GM11168 (cell line): ENCODE data around the gene ANKRD30B.
"Not testable (repeated sequence)": the region's sequence is repeated elsewhere in the genome, so short reads cannot be mapped to it uniquely, and the experiment has no call there.

Experiments
- in situ Hi-C: fragments of 300-500 bp; cut with MboI; formaldehyde crosslinking; loops from one replicate; pipeline ENCODE4 v1.12.0; 2022; ENCODE audit warnings: low sequenced_read_pairs; ENCODE audit not compliant: unreplicated experiment

The ANKRD30B gene

DNA sequence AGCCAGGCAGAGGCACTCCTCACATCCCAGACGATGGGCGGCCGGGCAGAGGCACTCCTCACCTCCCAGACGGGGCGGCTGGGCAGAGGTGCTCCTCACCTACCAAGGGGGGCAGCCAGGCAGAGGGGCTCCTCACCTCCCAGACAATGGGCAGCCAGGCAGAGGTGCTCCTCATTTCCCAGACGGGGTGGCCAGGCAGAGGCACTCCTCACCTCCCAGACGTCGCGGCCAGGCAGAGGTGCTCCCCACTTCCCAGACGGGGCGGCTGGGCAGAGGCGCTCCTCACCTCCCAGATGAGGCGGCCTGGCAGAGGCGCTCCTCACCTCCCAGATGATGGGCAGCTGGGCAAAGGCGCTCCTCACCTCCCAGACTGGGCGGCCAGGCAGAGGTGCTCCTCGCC, 107.7 kb downstream of the ANKRD30B start:
- in situ Hi-C loops, result not testable (repeated sequence)

DNA sequence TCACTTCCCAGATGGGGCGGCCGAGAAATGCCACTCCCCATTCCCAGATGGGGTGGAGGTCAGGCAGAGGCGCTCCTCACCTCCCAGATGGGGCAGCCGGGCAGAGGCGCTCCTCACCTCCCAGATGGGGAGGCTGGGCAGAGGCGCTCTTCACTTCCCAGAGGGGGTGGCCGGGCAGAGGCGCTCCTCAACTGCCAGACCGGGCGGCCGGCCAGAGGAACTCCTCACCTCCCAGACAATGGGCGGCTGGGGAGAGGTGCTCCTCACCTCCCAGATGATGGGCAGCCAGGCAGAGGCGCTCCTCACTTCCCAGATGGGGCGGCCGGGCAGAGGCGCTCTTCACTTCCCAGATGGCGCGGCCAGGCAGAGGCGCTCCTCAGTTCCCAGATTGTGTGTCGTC, 108.3 kb downstream of the ANKRD30B start:
- in situ Hi-C loops, result not testable (repeated sequence)

DNA sequence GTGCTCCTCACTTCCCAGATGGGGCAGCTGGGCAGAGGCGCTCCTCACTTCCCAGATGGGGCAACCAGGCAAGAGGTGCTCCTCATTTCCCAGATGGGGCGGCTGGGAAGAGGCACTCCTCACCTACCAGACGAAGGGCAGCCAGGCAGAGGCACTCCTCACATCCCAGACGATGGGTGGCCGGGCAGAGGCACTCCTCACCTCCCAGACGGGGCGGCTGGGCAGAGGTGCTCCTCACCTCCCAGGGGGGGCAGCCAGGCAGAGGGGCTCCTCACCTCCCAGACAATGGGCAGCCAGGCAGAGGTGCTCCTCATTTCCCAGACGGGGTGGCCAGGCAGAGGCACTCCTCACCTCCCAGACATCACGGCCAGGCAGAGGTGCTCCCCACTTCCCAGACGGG, 110.5 kb downstream of the ANKRD30B start:
- in situ Hi-C loops, result not testable (repeated sequence)

DNA sequence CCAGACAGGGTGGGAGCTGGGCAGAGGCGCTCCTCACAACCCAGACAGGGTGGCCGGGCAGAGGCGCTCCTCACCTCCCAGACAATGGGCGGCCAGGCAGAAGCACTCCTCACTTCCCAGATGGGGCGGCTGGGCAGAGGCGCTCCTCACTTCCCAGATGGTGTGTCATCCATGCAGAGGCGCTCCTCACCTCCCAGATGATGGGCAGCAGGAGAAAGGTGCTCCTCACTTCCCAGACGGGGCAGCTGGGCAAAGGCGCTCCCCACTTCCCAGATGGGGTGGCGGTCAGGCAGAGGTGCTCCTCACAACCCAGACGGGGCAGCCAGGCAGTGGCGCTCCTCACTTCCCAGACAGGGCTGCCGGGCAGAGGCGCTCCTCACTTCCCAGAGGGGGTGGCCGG, 112.0 kb downstream of the ANKRD30B start:
- in situ Hi-C loops, result not testable (repeated sequence)

DNA sequence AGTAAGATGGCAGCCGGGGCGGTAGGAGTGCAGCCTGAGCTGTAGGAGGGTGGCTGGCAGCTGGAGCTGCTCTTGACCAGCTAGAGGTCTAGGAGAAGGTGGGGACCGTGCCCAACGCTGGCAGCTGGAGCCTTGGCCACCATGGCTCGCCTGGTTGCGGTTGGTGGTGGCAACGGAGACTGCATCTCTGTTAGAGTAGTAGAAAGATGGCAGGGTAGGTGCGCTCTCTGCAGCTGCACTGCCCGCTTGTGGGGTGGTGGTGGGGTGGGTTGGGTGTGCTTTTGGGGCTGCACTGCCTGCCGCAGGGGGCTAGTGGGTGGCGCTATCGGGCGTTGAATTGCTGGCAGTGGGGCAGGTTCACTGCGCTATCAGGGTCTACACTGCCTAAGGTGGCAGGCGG, 118.5 kb downstream of the ANKRD30B start:
- in situ Hi-C loops, result not testable (repeated sequence)

DNA sequence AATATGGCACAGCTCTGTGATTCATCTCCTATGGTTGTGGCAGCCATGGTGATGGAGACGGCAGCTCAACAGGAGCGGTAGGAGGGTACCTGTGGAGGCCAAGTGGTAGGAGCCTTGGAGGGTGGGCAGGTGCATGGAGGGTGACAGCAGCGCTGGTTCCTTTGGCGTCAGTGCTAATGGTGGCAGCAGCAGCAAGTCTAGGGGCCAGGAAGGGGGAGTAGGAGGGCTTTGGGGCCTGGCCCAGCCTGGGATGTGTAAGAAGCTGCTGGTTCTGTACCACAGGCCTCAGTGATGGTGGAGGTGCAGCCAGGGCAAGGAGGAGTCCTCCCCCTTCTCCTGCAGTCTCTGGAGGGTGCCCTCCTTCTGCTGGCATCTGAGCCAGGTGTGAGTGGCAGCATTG, 120.0 kb downstream of the ANKRD30B start:
- in situ Hi-C loops, result not testable (repeated sequence)

DNA sequence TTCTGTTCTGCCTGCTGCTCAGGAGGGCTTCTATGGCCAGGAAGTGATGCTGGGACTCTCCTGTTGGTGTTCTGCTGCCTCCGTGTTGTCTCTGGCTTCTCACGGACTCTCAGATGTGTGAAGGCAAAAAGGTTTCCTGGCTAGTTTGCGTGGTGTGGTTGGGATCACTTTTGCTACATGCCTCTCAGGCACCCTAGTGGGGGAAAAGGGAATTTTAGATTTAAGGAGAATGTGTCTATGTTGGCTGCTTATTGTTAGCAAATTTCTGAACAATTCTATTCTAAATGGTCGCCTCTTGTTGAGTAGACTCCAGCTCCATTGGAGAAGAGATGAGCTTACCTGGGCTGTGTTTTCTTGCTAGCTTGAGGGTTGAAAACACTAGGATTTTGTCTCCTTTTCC, 120.9 kb downstream of the ANKRD30B start:
- in situ Hi-C loops, result not testable (repeated sequence)

DNA sequence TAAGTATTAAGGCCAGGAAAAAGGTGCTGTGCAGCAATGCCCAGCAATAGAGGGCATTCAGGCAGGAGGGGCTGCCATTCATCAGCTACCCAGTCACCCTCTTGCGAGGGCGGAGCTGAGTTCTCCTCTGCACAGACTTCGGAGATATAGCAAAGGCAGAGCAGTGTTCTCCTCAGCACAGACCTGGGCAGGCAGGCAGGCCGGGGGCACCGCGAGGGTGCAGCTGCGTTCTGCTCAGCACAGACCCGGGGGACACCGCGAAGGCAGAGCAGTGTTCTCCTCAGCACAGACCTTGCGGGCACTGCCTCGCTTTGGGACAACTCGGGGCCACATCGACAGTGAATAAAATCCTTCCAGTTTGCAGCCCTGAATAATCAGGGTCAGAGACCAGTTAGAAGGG, 130.9 kb downstream of the ANKRD30B start:
- in situ Hi-C loops, result not testable (repeated sequence)

DNA sequence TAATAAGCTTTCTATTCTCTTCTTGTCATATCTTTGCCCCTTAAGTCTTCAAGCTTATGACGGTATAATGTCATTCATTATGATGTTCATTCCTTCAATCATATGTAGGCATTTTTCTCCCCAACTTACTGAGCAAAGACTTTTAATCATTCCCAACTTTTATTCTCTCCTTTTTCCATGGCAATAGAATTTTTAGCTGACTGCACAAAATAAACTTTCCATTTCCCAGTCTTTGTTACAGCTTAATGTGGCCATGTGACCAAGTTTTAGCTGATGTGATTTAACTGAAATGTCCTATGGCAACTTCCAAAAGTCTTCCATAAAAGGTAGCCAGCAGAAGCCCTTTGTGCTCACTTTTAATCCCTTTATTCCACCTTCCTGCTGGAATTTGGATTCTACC, 152.5 kb downstream of the ANKRD30B start:
- in situ Hi-C loops, result no loop called here
